ENCODE results near the gene CHCHD2. TPM values are rescaled to one million over a fixed set of nuclear protein-coding genes. Genes with fewer than 3 reads are reported as not detected.

CHCHD2 gene
- total and polyA plus RNA-seq, 2 experiments from 2014 or later, result 0.94 TPM; not detected in 1

- TF ChIP-seq, protein P1, sequence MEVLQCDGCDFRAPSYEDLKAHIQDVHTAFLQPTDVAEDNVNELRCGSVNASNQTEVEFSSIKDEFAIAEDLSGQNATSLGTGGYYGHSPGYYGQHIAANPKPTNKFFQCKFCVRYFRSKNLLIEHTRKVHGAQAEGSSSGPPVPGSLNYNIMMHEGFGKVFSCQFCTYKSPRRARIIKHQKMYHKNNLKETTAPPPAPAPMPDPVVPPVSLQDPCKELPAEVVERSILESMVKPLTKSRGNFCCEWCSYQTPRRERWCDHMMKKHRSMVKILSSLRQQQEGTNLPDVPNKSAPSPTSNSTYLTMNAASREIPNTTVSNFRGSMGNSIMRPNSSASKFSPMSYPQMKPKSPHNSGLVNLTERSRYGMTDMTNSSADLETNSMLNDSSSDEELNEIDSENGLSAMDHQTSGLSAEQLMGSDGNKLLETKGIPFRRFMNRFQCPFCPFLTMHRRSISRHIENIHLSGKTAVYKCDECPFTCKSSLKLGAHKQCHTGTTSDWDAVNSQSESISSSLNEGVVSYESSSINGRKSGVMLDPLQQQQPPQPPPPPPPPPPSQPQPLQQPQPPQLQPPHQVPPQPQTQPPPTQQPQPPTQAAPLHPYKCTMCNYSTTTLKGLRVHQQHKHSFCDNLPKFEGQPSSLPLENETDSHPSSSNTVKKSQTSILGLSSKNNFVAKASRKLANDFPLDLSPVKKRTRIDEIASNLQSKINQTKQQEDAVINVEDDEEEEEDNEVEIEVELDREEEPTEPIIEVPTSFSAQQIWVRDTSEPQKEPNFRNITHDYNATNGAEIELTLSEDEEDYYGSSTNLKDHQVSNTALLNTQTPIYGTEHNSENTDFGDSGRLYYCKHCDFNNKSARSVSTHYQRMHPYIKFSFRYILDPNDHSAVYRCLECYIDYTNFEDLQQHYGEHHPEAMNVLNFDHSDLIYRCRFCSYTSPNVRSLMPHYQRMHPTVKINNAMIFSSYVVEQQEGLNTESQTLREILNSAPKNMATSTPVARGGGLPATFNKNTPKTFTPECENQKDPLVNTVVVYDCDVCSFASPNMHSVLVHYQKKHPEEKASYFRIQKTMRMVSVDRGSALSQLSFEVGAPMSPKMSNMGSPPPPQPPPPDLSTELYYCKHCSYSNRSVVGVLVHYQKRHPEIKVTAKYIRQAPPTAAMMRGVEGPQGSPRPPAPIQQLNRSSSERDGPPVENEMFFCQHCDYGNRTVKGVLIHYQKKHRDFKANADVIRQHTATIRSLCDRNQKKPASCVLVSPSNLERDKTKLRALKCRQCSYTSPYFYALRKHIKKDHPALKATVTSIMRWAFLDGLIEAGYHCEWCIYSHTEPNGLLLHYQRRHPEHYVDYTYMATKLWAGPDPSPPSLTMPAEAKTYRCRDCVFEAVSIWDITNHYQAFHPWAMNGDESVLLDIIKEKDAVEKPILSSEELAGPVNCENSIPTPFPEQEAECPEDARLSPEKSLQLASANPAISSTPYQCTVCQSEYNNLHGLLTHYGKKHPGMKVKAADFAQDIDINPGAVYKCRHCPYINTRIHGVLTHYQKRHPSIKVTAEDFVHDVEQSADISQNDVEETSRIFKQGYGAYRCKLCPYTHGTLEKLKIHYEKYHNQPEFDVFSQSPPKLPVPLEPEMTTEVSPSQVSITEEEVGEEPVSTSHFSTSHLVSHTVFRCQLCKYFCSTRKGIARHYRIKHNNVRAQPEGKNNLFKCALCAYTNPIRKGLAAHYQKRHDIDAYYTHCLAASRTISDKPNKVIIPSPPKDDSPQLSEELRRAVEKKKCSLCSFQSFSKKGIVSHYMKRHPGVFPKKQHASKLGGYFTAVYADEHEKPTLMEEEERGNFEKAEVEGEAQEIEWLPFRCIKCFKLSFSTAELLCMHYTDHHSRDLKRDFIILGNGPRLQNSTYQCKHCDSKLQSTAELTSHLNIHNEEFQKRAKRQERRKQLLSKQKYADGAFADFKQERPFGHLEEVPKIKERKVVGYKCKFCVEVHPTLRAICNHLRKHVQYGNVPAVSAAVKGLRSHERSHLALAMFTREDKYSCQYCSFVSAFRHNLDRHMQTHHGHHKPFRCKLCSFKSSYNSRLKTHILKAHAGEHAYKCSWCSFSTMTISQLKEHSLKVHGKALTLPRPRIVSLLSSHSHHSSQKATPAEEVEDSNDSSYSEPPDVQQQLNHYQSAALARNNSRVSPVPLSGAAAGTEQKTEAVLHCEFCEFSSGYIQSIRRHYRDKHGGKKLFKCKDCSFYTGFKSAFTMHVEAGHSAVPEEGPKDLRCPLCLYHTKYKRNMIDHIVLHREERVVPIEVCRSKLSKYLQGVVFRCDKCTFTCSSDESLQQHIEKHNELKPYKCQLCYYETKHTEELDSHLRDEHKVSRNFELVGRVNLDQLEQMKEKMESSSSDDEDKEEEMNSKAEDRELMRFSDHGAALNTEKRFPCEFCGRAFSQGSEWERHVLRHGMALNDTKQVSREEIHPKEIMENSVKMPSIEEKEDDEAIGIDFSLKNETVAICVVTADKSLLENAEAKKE (CRISPR knock-in tag; IDR thresholded peaks at IDR 0.05), result no peak
- TF ChIP-seq CREB1 (CRISPR knock-in tag; IDR thresholded peaks at IDR 0.05; ENCODE audit: low read depth), result no peak
These were observed 4.3 kb upstream of the CHCHD2 start (continued) for GRCh38 chr7:56110611-56111010.

GRCh38 chr7:56107954-56108258 is 1.6 kb upstream of the CHCHD2 start:
- no peak overlapping the region for H2AFZ ChIP-seq
- no peak overlapping the region for H3K27ac ChIP-seq (ENCODE audit: low read depth)
- no peak for DNase-seq (ENCODE audit: low spot score)
- Mint-ChIP-seq H3K4me1 (no peaks in the 10 kb centered on the region), H3K36me3 (ENCODE audit: low read depth) (peaks cover 18% of the 10 kb centered on the region), H3K27ac (no peak overlapping the region), H3K9me3 (peaks cover 96% of the 10 kb centered on the region), H3K4me3 (no peak overlapping the region), H3K27me3 (ENCODE audit: insufficient read depth, low read depth, poor library complexity) (no peaks in the 10 kb centered on the region)
- H3K4me2 ChIP-seq, result no peak overlapping the region
- no peak overlapping the region for H3K4me3 ChIP-seq
- no peaks in the 10 kb centered on the region for H3K9me2 ChIP-seq (ENCODE audit: insufficient read depth)
- no peaks in the 10 kb centered on the region for H3K79me2 ChIP-seq (replicated peaks; ENCODE audit: insufficient read depth)
- no peaks in the 10 kb centered on the region; the same call in none of the 2 replicates for H3K36me3 ChIP-seq (ENCODE audit: insufficient read depth)
- ATAC-seq, result no peak
- no peaks in the 10 kb centered on the region for H4K20me1 ChIP-seq (replicated peaks; ENCODE audit: insufficient read depth)
- H3K4me1 ChIP-seq (ENCODE audit: insufficient read depth), result no peaks in the 10 kb centered on the region
- H3K27me3 ChIP-seq (ENCODE audit: insufficient read depth), result no peaks in the 10 kb centered on the region
- H3F3A ChIP-seq (replicated peaks; ENCODE audit: low read depth), result no peaks in the 10 kb centered on the region
- no peak for TF ChIP-seq STAT1 (IDR thresholded peaks at IDR 0.05; ENCODE audit: unreplicated experiment)
- TF ChIP-seq, protein P2, sequence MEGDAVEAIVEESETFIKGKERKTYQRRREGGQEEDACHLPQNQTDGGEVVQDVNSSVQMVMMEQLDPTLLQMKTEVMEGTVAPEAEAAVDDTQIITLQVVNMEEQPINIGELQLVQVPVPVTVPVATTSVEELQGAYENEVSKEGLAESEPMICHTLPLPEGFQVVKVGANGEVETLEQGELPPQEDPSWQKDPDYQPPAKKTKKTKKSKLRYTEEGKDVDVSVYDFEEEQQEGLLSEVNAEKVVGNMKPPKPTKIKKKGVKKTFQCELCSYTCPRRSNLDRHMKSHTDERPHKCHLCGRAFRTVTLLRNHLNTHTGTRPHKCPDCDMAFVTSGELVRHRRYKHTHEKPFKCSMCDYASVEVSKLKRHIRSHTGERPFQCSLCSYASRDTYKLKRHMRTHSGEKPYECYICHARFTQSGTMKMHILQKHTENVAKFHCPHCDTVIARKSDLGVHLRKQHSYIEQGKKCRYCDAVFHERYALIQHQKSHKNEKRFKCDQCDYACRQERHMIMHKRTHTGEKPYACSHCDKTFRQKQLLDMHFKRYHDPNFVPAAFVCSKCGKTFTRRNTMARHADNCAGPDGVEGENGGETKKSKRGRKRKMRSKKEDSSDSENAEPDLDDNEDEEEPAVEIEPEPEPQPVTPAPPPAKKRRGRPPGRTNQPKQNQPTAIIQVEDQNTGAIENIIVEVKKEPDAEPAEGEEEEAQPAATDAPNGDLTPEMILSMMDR (conservative IDR thresholded peaks at IDR 0.05; ENCODE audit: low read depth in 2 of 2), result no peak
- no peak for TF ChIP-seq POLR2AphosphoS5 (IDR thresholded peaks at IDR 0.05; ENCODE audit: low read depth)
- TF ChIP-seq JUNB (IDR thresholded peaks at IDR 0.05; ENCODE audit: unreplicated experiment), result no peak
- no peak for TF ChIP-seq ETS1 (IDR thresholded peaks at IDR 0.05)
- no peak for TF ChIP-seq REST (IDR thresholded peaks at IDR 0.05; ENCODE audit: unreplicated experiment)
- no peak for TF ChIP-seq ZNF331 (CRISPR knock-in tag; IDR thresholded peaks at IDR 0.05; ENCODE audit: low read depth)
- TF ChIP-seq CREB1 (CRISPR knock-in tag; IDR thresholded peaks at IDR 0.05; ENCODE audit: low read depth), result no peak
- no peak for TF ChIP-seq NANOG (IDR thresholded peaks at IDR 0.05; ENCODE audit: borderline replicate concordance)
